Measurements from ENCODE around the gene KRTAP12-1.
"Not testable (repeated sequence)": the region's sequence is repeated elsewhere in the genome, so short reads cannot be mapped to it uniquely, and the experiment has no call there.

The KRTAP12-1 gene

DNA sequence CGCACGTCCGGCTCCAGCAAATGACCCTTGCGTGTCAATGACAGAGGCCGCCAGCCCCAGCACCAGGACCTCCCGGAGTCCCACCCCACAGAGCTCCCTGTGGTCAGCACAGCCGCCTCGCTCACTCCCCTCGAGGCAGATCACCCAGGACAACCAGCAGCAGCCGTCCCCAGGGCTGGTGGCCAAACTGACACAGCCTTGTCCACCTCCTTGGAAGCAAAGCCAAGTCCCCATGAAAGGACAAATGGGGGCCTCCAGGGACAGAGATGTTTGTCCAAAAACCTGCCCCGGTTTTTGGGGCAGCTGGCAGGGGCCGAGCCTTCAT lies 42.7 kb downstream of the KRTAP12-1 start:
- Histone ChIP-seq H3K27ac (replicated peaks) (no peak overlapping the region), H3K27me3 (ENCODE audit: insufficient read depth, poor library complexity, severe bottlenecking) (no peaks in the 10 kb centered on the region), H3K4me3 (replicated peaks; ENCODE audit: insufficient read depth, low read length) (no peak overlapping the region)
- no peak for TF ChIP-seq POLR2AphosphoS5 (IDR thresholded peaks at IDR 0.05; ENCODE audit: low read depth)
- no peak for TF ChIP-seq GABPA (IDR thresholded peaks at IDR 0.05; ENCODE audit: low read depth)
- TF ChIP-seq SPI1 (IDR thresholded peaks at IDR 0.05; ENCODE audit: borderline replicate concordance, low read depth): no peak
- TF ChIP-seq, protein P1, sequence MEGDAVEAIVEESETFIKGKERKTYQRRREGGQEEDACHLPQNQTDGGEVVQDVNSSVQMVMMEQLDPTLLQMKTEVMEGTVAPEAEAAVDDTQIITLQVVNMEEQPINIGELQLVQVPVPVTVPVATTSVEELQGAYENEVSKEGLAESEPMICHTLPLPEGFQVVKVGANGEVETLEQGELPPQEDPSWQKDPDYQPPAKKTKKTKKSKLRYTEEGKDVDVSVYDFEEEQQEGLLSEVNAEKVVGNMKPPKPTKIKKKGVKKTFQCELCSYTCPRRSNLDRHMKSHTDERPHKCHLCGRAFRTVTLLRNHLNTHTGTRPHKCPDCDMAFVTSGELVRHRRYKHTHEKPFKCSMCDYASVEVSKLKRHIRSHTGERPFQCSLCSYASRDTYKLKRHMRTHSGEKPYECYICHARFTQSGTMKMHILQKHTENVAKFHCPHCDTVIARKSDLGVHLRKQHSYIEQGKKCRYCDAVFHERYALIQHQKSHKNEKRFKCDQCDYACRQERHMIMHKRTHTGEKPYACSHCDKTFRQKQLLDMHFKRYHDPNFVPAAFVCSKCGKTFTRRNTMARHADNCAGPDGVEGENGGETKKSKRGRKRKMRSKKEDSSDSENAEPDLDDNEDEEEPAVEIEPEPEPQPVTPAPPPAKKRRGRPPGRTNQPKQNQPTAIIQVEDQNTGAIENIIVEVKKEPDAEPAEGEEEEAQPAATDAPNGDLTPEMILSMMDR (IDR thresholded peaks at IDR 0.05; ENCODE audit: insufficient read depth, low read length): no peak
- TF ChIP-seq, protein P2, sequence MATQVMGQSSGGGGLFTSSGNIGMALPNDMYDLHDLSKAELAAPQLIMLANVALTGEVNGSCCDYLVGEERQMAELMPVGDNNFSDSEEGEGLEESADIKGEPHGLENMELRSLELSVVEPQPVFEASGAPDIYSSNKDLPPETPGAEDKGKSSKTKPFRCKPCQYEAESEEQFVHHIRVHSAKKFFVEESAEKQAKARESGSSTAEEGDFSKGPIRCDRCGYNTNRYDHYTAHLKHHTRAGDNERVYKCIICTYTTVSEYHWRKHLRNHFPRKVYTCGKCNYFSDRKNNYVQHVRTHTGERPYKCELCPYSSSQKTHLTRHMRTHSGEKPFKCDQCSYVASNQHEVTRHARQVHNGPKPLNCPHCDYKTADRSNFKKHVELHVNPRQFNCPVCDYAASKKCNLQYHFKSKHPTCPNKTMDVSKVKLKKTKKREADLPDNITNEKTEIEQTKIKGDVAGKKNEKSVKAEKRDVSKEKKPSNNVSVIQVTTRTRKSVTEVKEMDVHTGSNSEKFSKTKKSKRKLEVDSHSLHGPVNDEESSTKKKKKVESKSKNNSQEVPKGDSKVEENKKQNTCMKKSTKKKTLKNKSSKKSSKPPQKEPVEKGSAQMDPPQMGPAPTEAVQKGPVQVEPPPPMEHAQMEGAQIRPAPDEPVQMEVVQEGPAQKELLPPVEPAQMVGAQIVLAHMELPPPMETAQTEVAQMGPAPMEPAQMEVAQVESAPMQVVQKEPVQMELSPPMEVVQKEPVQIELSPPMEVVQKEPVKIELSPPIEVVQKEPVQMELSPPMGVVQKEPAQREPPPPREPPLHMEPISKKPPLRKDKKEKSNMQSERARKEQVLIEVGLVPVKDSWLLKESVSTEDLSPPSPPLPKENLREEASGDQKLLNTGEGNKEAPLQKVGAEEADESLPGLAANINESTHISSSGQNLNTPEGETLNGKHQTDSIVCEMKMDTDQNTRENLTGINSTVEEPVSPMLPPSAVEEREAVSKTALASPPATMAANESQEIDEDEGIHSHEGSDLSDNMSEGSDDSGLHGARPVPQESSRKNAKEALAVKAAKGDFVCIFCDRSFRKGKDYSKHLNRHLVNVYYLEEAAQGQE (IDR thresholded peaks at IDR 0.05; ENCODE audit: insufficient replicate concordance, low read depth): no peak
- DNase-seq (ENCODE audit: low read depth in 1 of 2, low spot score in 1 of 2): no peak

DNA sequence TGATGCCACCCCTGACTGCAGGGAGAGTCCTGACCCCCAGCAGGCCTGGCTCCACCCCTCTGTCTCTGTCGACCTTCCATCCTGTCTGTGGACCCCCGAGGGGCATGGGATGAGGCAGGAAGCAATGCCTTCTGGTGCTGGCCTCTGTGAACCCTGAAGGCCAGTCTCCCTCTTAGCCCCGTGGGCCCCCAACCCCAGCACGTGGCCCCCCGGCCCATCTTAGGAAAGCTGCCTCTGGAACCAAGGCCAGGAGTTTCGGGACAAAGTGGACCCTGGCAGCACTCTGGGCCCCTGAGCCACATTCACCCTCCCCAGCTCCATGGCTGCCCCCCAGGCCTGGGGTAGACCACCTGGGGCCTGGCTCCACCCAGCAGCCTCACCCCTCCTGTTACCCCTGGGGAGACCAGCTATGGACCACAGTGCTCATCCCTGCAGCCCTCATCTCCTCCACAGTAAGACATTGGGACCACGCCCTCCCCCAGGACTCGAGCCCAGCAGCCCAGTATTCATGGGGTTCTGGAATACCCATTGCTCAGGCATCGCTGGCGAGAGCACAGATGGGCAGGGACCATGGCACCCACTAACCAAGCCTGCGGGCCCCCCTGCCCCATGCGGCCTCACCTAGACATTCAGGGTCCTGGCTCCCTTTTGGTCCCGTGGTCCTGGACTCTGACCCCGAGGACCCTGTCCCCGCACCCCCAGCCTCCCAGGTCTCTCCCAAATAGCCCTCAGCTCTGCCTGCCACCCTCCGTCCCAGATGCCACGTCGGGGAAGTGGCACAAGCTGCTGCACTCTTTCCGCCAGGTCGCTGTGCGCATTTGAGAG lies 43.2 kb downstream of the KRTAP12-1 start:
- not testable (repeated sequence) for DNase-seq (ENCODE audit: low read depth in 1 of 2, low spot score in 1 of 2); H3K27ac ChIP-seq (replicated peaks); H3K27me3 ChIP-seq (ENCODE audit: insufficient read depth, poor library complexity, severe bottlenecking); H3K4me3 ChIP-seq (replicated peaks; ENCODE audit: insufficient read depth, low read length)

DNA sequence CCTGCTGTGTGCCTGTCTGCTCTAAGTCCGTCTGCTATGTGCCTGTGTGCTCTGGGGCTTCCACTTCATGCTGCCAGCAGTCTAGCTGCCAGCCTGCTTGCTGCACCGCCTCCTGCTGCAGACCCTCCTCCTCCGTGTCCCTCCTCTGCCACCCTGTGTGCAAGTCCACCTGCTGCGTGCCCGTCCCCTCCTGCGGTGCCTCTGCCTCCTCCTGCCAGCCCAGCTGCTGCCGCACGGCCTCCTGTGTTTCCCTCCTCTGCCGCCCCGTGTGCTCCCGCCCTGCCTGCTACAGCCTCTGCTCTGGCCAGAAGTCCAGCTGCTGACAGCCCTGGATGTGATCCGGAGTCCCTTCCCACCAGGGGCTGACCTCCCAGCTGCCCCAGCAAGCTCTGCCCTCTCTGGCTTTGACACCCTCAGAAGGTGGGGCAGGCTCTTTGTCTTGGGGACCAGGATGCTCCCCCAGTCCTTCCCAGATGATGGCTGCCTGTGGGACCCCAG lies 44.1 kb downstream of the KRTAP12-1 start:
- not testable (repeated sequence) for H3K27ac ChIP-seq (replicated peaks); H3K27me3 ChIP-seq (ENCODE audit: insufficient read depth, poor library complexity, severe bottlenecking); H3K4me3 ChIP-seq (replicated peaks; ENCODE audit: insufficient read depth, low read length); DNase-seq (ENCODE audit: low read depth in 1 of 2, low spot score in 1 of 2)

DNA sequence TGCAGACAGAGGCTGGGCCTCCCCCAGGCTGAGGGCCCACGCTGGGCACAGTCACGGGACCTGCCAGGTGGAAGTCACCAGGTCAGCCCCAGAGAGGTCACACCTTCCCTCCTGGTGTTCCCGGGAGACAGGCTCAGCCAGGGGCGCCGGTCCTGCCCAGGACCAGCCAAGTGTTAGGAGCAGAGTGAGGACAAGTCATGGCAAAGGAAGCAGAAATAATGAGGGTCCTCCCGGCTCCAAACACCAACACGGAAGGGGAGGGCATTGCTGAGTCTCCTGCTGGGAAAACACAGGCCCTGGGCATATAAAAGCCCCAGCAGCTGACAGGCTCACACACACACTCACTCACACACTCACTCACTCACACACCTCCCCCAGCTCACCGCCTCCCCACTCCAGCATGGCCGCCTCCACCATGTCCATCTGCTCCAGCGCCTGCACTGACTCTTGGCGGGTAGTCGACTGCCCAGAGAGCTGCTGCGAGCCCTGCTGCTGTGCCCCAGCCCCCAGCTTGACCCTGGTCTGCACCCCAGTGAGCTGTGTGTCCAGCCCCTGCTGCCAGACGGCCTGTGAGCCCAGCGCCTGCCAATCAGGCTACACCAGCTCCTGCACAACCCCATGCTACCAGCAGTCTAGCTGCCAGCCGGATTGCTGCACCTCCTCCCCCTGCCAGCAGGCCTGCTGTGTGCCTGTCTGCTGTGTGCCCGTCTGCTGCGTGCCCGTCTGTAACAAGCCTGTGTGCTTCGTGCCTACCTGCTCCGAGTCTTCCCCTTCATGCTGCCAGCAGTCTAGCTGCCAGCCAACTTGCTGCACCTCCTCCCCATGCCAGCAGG lies 44.7 kb downstream of the KRTAP12-1 start, which contains the start of gene KRTAP10-10:
Gene KRTAP10-10, plus strand, starts transcription at position 339 of the 833 bp plus-strand sequence. Its CDS starts 62 bp downstream, at position 401.
- H3K4me3 ChIP-seq (replicated peaks; ENCODE audit: insufficient read depth, low read length): no peak within 1 kb of the TSS
- no peaks in the 10 kb centered on the region for H3K27me3 ChIP-seq (ENCODE audit: insufficient read depth, poor library complexity, severe bottlenecking)
- DNase-seq (ENCODE audit: low read depth in 1 of 2, low spot score in 1 of 2): no peak
- TF ChIP-seq, protein P1 (IDR thresholded peaks at IDR 0.05; ENCODE audit: insufficient read depth, low read length): no peak
- TF ChIP-seq, protein P2 (IDR thresholded peaks at IDR 0.05; ENCODE audit: insufficient replicate concordance, low read depth): no peak
- no peak for TF ChIP-seq POLR2AphosphoS5 (IDR thresholded peaks at IDR 0.05; ENCODE audit: low read depth)
- TF ChIP-seq GABPA (IDR thresholded peaks at IDR 0.05; ENCODE audit: low read depth): no peak
- no peak for TF ChIP-seq SPI1 (IDR thresholded peaks at IDR 0.05; ENCODE audit: borderline replicate concordance, low read depth)
- no peak within 1 kb of the TSS for H3K27ac ChIP-seq (replicated peaks)

All from HL-60 (cell line).